Limb (tissue), 2 donors: Measurements from ENCODE around the gene PTGDS.

ENCODE experiments used
- DNase-seq, 2 donors: peaks; one replicate each; pipeline ENCODE4 v3.0.0-alpha.2; 2016; ENCODE audit errors: extremely low spot score in 2 of 2

PTGDS gene

GRCh38 chr9:136977223-136977622 lies at the start of gene PTGDS:
Gene PTGDS, plus strand, starts transcription at chr9:136977504. Its CDS starts 75 bp downstream, at chr9:136977579.
- no peak for DNase-seq

GRCh38 chr9:136928591-136928990 lies 48.7 kb upstream of the PTGDS start:
- no peak for DNase-seq

DNA sequence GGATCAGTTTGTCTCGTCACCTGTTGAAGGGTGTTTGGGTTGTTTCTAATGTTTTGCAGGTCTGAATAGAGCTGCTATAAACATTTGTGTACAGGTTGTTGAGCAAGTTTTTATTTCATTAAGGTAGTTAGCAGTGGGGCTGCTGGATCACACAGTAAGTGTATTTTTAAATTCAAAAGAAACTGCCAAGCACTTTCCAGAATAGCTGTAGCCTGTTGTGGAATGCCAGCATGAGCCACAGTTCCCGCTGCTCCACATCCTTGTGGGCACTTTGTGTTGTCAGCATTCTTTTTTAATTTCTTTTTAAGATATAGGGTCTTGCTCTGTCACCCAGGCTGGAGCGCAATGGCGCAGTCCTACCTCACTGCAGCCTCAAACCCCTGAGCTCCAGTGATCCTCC lies 47.3 kb upstream of the PTGDS start:
- no peak for DNase-seq

DNA sequence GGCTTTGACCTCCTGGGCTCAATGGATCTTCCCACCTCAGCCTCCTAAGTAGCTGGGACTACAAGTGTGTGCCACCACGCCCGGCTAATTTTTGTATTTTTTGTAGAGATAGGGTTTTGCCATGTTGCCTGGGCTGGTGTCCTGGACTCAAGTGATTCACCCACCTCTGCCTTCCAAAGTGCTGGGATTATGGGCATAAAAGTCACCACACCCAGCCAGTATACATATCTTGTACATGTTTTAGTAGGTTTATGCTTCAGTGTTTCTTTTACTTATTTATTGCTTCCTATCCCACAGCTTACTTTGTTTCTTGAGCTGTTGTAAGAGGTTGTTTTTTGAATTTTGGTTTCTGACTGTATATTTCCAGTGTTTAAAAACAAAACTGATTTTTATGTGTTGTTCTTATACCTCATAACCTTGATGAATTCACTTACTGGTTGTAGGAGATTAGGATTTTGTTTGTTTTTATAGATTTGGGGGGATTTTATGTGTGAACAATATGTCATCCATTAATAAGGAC lies 45.6 kb upstream of the PTGDS start:
- DNase-seq = no peak

GRCh38 chr9:136934277-136934676 lies 43.0 kb upstream of the PTGDS start:
- DNase-seq = no peak

GRCh38 chr9:136935651-136936050 lies 41.7 kb upstream of the PTGDS start:
- DNase-seq = no peak

DNA sequence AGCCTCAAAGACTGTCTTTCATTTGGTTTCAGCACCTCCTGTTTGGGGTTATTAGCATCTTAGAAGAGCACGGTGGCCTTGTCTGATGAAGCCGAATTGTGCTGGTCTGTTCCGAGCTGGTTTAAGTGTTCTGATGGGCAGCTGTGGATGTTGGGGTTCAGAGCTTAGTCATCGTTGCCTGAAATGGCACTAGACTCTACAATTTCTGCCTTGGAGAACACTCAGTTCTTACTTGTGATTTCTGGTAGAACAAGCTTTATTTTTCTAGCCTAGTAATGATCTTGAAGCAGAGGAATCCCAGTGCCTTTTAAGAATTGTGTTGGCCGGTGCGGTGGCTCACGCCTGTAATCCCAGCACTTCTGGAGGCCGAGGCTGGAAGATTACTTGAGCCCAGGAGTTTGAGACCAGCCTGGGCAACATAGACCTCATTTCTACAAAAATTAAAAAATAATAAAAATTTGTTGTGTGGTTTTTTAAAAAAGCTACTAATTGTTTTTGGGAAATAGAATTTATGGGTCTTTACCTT lies 40.6 kb upstream of the PTGDS start:
- DNase-seq = no peak

DNA sequence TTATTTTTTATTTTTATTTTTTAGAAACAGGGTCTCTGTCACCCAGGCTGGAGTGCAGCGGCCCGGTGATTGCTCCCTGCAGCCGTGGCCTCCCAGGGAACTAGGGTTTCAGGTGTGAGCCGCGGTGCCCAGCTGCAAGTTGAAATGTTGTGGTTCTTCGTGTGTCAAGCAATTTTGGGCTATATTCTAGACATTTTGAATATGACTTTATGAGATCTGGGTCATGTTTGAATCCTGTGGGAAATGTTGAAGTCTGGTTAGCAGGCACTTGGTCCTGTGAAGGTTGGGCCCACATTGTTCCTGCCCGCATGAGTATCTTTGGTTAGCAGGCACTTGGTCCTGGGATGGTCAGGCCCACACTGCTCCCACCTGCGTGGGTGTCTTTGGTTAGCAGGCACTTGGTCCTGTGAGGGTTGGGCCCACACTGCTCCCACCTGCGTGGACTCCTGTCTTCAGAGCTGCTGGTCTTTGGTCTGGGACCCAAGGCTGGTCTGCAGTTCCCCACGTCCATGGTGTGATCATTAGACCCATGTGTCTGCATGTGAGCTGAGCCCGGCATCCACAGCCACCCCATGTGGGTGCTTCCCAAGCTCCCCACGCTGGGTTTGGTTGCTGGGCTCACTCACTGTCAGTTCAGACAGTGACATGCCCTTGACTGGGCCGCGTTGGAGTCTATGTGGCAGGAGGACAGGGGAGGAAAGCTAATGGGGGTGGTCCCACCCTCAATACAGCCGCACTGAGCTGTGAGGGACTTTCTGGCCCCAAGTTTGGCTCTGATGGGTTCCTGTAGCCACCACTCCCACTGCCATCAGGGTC lies 39.9 kb upstream of the PTGDS start:
- no peak for DNase-seq

DNA sequence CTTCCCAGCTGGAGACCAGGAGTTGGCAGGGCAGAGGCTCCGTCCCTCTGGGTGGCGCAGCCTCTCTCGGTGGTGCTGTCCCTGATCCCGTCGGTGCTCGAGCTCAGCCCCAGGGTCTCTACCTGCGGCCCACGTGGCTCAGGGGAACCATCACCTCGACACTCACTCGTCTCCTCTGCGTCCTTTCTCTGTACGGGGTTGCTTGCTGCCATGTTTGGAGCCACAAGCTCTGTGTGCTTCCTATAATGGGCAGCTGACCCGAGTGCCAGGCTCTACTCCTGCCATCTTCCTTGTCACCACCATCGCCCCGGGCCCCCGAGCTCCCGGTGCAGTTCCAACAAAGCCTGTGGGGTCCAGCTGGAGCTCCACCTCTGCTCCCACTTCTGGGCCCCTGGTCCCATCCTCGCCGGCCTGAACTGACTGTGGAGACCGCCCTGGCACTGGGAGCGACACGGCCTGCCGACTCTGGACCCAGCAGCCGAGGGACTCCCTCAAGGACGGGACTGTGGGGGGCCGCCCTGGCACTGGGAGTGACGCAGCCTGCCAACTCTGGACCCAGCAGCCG lies 37.8 kb upstream of the PTGDS start:
- no peak for DNase-seq

DNA sequence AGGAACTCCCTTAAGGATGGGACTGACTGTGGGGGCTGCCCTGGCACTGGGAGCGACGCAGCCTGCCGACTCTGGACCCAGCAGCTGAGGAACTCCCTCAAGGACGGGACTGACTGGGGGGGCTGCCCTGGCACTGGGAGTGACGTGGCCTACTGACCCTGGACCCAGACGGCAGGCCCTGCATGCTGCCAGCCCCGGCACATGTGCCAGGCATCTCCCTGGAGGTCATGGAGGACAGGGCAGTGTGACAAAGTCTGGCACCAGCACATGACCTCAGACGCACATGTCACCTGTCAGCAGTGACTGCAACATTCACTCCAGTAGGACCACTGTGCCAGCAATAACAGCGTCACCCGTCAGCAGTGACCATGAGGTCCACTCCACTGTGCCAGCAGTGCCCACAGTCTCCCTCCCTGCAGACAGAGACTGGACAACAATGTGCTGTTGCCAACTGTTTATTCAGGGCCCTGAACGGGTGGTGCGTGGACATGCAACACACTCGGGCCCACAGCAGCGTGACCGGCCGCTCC lies 37.2 kb upstream of the PTGDS start:
- DNase-seq = no peak

DNA sequence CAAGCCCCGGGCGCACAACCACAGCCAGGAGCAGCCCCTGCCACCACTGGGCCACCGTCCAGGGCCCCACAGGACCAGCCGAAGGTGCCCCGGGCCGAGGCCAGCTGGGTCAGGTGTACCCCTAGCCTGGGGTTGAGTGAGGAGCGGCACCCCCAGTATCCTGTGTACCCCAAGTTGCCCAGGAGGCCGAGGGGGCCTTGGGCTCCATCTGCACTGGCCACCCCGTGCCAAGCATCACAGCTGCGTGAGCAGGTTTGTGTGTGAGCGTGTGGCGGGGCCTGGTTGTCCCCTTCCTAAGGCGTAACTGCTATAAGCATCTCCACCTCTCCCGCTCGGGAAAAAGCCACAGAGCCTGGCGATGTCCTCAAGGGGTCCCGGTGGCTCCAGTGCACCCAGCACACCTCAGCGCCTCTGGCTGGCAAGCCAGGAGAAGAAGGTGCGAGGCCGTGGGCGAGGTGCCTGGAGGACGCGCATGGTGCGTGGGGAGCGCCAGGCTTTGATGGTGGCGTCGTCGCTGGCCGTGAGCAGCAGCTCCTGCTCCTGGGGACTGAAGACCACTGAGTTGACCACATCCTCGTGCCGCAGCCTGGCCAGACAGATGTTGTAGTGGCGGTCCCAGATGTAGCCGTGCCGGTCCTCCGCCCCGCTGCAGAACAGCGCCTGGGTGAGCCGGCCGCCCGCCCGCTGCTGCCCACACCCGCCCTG lies 36.6 kb upstream of the PTGDS start:
- DNase-seq = no peak

DNA sequence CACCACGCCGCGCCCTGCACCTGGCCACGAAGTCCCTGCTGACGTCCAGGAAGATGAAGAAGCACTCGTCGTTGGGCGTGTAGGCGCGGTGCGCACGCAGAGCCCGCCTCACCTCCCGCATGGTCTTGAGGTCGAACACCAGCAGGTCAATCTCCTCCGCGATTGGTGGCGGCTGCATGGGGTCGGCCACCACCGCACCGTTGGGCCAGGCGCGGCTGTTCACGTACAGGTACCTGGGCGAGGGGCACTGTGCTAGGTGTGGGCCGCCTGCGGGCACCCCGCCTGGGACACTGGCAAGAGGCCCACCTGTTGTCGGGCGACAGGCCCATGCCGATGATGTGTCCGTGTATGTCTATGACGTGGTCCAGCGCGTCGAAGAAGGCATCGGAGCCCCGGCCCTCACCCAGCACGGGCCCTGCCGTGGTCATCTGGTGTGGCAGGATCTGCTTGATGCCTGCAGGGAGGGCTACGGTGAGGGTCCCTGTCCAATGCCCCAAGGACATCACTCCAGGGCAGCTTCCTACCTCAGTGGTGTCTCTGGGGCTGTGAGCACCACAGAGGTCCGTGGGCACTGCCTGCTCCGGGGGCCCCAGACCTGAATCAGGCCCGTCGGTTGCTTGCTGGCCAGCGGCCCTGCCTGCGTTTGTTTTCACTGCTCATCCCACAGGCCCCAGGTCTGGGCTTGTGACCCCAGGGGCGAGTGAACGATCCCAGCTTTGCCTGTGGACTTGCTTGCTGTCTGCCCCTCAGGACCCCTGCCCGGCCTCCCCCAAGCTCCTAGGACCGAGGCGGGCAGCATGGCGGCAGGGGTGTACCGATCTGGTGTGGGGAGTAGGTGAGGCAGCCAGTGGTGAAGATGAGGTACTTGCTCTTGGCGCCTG lies 35.8 kb upstream of the PTGDS start:
- no peak for DNase-seq

GRCh38 chr9:136942112-136942880 lies 35.0 kb upstream of the PTGDS start:
- DNase-seq = no peak

DNA sequence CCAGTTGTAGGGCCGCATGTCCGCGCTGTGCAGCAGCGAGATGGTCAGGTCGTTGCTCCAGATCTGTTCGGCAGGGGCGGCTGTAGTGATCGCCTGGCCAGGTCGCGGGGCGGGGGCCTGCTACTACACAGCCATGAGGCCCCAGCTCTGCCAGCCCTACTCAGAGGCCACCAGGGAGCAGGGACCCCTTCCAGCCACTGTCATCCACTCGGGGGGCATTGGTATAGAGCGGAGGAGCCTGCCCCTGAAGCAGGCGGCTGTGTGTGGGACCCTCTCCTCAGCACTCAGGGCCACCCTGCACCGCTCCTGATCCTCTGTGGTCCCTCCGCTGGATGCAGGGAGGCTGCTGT lies 34.4 kb upstream of the PTGDS start:
- no peak for DNase-seq

- DNase-seq = peak; percentile 4 to 58
These were observed 33.8 kb upstream of the PTGDS start for GRCh38 chr9:136943291-136944211.

DNA sequence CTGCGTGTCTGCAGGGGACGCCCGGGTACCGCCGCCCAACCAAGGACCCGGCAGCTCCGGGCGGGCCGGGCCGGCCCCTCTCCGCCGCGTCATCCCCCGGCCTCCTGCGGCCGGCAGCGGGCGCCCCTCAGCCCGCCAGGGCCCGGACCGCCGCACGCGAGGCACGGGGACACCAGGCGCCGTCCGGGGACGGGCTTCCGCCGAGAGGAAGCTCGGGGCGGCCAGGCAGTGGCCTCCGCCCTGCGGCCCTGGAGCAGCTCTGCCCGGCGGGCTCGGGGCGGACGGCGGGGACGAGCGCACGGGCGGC lies 33.1 kb upstream of the PTGDS start:
- no peak for DNase-seq

DNA sequence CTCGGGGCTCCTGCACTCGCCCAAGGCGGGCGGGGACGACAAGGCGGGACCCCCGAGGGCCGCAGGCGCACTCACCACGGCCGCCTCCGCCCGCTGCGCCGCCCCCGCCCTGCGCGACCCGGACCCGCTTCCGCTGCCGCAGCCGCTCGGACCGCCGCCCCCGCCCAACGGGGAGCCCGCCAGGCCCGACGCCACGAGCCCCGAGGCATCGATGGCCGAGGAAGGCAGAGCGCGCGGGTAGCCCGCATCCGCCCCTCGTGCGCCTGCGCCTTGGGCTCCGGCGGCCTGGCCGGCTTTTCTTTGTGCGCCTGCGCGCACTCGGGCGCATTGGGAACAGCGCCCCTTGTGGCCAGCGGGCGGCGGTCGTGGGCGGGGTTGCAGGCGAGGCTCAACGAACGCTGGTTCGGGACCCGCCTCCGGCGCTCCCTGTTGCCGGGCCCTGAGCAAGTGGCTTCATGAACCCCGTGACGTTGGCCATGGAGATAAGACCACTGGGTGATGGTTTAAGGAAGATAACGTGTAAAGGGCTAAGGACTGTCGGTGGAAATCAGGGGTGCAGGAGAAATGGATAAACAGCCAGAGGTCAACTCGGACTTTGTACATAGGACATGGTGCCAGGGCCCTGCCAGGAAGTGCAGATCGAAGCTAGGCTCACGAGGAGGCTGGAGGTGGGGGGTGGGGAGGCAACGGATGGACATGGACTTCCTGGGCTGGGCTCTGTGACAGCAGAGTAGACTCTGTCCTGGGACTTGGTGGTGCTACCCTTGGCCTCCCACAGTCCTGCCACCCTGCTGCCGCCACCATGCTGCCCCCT lies 32.6 kb upstream of the PTGDS start, which contains the start of the genes C8G and FBXW5:
Gene C8G (plus strand): TSS at position 725 of the 814 bp plus-strand sequence. CDS start 78 bp downstream, at position 803.
Gene FBXW5 (minus strand): TSS at position 220 of the 814 bp plus-strand sequence. CDS start 655 bp downstream, outside the sequence.
- peak; percentile 95 to 98 for DNase-seq
